Bronchial epithelial cell (primary cell): Measurements from ENCODE around the gene MMP1. TPM values are rescaled to one million over a fixed set of nuclear protein-coding genes. Genes with fewer than 3 reads are reported as not detected.
A peak's percentile ranks its signal among the peaks of the same experiment; 100 is the strongest.

ENCODE experiments used
- DNase-seq: peaks from one replicate; pipeline ENCODE4 v3.0.0-alpha.2; 2010; ENCODE audit warnings: low read depth
- FAIRE-seq: peaks from 2 replicates; lab custom pipeline; 2011; peaks lifted over from hg19 to GRCh38; lab: Jason Lieb, UNC
- H3K27me3 ChIP-seq: 2 replicates; pipeline ENCODE4 v1.5.1; 2011; ENCODE audit warnings: low read length; ENCODE audit not compliant: control insufficient read depth, insufficient read depth
- H3K36me3 ChIP-seq: 2 replicates; pipeline ENCODE4 v1.5.1; 2011; ENCODE audit warnings: low read length; ENCODE audit not compliant: control insufficient read depth, insufficient read depth
- H3K4me3 ChIP-seq: 2 replicates; pipeline ENCODE4 v1.5.1; 2011; ENCODE audit warnings: mild to moderate bottlenecking, low read depth, low read length, control low read depth
- total RNA-seq: library from RNA; depleted of rRNA; stranded (reverse); fragments of >200 nt; gene quantifications from 2 replicates; pipeline ENCODE4 v1.2.1, GENCODE V29; 2014
- TF ChIP-seq, protein P1 (sequence below): IDR thresholded peaks from 2 replicates; pipeline ENCODE4 v1.5.1; 2011; ENCODE audit warnings: mild to moderate bottlenecking, moderate library complexity, low read length, control low read depth, inconsistent platforms; ENCODE audit not compliant: insufficient read depth, severe bottlenecking

Gene MMP1
- total RNA-seq, 1 donor from 2014 or later: 168 TPM

DNA sequence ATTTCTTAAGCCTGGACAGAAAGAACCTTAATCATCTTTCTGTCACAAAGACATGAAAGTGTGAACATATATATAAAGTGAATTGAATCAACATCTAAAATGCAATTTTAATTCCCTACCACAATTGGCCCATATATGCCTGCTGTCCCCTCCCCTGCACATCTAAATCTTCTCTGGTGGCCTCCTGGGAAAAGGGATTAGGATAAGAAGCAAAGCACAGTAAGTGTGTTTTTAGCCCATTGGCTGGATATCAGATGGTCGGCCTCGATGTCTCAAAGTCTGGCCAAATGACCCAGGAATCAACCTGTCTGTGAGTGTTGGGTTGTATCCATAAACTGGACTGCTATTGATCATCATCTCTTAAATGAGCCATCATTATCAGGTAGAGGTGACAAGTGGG is 39.7 kb upstream of the MMP1 start:
- TF ChIP-seq, protein P1, sequence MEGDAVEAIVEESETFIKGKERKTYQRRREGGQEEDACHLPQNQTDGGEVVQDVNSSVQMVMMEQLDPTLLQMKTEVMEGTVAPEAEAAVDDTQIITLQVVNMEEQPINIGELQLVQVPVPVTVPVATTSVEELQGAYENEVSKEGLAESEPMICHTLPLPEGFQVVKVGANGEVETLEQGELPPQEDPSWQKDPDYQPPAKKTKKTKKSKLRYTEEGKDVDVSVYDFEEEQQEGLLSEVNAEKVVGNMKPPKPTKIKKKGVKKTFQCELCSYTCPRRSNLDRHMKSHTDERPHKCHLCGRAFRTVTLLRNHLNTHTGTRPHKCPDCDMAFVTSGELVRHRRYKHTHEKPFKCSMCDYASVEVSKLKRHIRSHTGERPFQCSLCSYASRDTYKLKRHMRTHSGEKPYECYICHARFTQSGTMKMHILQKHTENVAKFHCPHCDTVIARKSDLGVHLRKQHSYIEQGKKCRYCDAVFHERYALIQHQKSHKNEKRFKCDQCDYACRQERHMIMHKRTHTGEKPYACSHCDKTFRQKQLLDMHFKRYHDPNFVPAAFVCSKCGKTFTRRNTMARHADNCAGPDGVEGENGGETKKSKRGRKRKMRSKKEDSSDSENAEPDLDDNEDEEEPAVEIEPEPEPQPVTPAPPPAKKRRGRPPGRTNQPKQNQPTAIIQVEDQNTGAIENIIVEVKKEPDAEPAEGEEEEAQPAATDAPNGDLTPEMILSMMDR: no peak
- no peak for DNase-seq
- H3K36me3 ChIP-seq: no peaks in the 10 kb centered on the region
- no peak for FAIRE-seq
- H3K27me3 ChIP-seq: no peaks in the 10 kb centered on the region
- H3K4me3 ChIP-seq: no peak overlapping the region

DNA sequence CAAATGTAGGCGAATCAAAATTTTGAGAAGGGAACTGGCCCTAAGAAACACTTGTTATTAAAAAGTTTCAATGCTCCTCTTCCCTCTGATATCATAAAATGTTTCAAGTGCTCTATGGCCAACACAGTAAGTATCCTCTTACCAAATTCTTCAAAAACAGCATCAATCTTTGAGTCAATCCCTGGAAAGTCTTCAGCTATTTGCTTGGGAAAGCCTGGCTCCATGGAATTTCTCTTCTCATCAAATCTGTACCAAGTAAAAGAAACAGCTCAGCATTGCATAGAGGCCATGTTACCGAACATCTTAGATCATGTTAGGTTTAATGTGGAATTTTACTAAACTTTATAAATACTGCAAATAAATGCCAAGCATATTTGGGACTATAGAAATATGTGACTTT is 39.2 kb upstream of the MMP1 start:
- Histone ChIP-seq H3K27me3 (no peaks in the 10 kb centered on the region), H3K4me3 (no peak overlapping the region), H3K36me3 (no peaks in the 10 kb centered on the region)
- DNase-seq (no peak), FAIRE-seq (no peak)
- TF ChIP-seq, protein P1: no peak

DNA sequence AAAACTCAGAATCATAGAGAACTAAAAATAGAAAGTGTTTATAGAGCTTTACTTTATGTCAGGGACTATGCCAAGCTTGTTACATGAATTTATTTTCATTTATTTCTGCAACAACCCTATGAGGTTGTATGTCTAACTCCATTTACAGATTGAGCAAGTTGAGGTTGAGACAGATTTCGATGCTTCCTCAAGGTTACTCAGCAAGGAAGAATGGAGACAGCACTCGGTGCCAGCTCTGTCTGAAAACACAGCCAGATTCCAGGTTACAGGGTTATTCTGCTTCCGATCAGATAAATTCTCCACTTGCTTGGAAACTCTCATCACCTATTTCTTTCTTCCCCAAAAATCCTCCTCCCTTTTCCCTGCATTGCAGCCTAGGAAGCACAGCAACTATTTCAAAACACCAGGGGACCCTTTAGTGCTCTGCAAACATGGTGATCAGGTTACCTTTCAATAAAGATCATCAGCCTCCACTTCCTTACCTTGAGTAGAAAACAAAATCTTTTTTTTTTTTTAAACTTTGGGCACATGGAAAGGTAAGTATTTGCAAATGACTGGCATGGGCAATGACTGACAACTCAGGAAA is 38.4 kb upstream of the MMP1 start:
- Histone ChIP-seq H3K27me3 (no peaks in the 10 kb centered on the region), H3K4me3 (no peak overlapping the region), H3K36me3 (no peaks in the 10 kb centered on the region)
- DNase-seq: peak; percentile 86
- no peak for FAIRE-seq
- TF ChIP-seq, protein P1: no peak

DNA sequence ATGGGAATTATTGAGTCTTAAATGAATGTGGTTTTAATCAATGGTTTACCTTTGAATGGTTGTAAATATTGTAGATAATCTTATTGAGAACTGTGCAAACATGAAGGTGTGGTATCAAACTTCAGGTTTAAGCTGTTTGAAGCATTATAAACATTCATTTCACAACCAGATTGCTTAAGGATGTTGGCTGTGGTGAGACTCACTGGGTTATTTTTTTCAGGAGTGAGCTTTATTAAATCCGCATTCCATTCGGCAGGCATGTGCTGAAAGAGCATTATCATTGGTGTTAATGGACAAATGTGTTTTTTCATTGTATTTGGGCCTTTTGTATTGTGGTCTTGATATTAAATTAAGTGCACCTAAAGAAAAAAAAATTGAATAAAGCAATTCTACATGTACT is 35.8 kb upstream of the MMP1 start:
- Histone ChIP-seq H3K4me3 (no peak overlapping the region), H3K36me3 (no peaks in the 10 kb centered on the region), H3K27me3 (no peaks in the 10 kb centered on the region)
- TF ChIP-seq, protein P1: no peak
- FAIRE-seq: no peak
- peak; percentile 80 for DNase-seq

DNA sequence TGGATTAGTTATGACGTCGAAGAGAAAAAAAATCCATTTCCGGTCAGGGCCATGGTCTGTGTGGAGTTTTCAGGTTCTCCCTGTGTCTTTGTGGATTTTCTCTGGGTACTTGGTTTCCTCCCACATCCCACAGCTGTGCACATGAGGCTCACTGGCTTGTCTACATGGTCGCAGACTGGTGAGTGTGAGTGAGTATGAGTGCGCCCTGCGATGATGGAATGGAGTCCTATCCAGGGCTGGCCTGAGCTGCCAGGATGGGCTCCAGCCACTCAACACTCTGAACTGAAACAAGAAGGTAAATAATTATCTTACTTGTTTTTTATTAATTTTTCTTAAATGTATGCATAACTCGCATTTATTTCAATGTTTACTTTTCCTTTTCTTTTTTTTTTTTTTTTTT is 34.7 kb upstream of the MMP1 start:
- H3K36me3 ChIP-seq: no peaks in the 10 kb centered on the region
- H3K4me3 ChIP-seq: no peak overlapping the region
- H3K27me3 ChIP-seq: no peaks in the 10 kb centered on the region
- no peak for DNase-seq
- FAIRE-seq: peak; percentile 32
- TF ChIP-seq, protein P1: no peak
